Measurements from ENCODE around the gene B4GALNT3. TPM values are rescaled to one million over a fixed set of nuclear protein-coding genes. Genes with fewer than 3 reads are reported as not detected.

Gene B4GALNT3
- total RNA-seq, 2 donors from 2014 or later: 1.6 to 1.7 TPM

DNA sequence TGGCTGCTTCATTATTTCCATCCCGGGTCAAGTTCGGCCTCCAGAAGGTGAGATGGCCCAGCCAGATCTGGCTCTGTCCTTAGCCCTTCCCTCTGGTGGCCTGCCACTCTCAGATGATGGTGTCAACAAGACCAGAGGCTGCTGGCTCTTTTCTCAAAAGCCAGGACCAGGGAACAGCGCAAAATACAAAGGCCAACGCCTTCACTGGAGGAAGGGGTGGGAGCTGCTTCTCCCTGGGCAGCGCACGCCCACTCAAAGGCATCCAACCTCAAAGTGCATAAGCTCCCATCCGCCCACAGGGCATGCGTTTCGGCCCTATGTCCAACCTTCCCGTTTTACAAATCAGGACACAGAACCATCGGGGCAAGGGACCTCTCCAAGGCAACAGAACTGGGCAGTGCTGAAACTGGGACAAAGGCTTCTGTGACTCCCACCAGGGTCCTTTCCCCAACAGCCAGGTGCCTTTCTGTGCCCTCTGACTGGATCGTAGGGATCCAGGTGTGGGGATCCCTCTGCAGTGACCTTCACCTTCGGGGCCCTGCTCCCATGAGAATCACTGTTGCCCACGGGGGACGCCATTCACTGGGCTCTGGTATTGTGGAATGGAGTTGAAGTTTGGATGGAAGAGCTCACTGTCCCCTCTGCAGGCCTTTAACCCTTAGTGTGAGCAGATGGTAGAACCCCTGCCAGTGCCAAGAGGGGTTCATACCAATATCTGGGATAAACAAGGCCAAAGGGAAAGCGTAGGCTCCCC is 126.8 kb downstream of the B4GALNT3 start:
- ATAC-seq (no peak), DNase-seq (no peak)
- Mint-ChIP-seq H3K36me3 (ENCODE audit: low read depth) (no peaks in the 10 kb centered on the region), H3K4me3 (no peak overlapping the region), H3K4me1 (peaks cover 4% of the 10 kb centered on the region), H3K27me3 (no peaks in the 10 kb centered on the region), H3K27ac (no peak overlapping the region)
- no peaks in the 10 kb centered on the region for H3K9me3 ChIP-seq (ENCODE audit: control insufficient read depth, low read length, poor library complexity, severe bottlenecking)

DNA sequence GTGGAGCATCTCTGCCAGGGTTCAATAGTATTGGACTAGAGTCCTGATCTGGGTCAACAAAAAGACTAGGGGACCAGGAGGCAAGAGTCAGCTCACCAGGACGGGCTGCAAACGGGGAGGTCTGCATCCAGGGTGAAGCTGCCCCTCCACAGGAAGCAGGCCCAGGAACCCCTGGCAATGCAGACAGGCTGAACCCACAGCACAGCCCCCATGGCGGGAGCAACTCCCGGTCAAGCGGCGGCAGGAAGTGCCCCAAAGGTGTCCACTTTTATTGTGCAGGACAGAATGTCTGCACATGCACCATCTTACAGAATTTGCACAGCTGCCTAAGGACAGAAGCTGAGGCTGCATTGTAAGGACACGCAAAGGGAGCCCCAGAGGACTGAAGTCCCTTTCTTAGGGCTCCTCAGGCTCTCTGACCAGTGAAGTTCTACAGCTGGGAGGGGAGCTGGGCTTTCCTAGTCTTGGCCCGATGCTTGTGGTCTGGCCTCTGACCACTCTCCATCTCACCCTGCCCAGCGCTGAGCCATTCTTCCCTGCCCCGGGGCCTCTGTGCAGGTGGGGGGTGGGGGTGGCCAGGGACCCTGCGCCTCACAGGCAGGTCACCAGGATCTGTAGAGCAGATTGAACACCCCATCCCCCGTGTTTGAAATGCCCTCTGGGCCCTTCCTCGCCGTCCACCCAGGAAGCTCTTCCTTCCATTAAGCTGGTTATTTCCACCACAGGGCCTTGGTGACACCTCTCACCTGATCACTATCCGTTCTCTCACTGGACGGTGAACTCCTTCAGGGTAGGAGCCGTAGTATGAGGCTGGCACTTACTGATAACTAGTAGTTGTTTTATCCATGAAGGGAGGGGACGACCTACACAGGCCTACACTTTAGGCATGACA is 127.6 kb downstream of the B4GALNT3 start:
- no peak for DNase-seq
- no peak for ATAC-seq
- H3K9me3 ChIP-seq (ENCODE audit: control insufficient read depth, low read length, poor library complexity, severe bottlenecking): no peaks in the 10 kb centered on the region
- H3K4me1 Mint-ChIP-seq: peaks cover 4% of the 10 kb centered on the region
- H3K27ac Mint-ChIP-seq: no peak overlapping the region
- H3K36me3 Mint-ChIP-seq (ENCODE audit: low read depth): no peaks in the 10 kb centered on the region
- no peaks in the 10 kb centered on the region for H3K27me3 Mint-ChIP-seq
- H3K4me3 Mint-ChIP-seq: no peak overlapping the region

DNA sequence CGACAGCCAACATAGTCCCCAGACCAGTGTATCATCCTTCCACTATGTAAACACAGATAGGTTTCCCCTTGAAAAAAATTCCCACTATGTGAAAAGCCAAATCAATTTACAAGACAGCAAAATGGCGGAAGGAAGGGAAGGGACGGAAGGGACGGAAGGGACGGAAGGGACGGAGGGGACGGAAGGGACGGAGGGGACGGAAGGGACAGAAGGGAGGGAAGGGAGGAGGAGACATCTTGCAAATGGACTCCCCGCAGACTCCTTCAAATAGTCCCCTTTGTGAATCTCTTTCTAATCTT is 128.2 kb downstream of the B4GALNT3 start:
- no peak overlapping the region for H3K27ac Mint-ChIP-seq

GRCh38 chr12:588646-589045 is 128.9 kb downstream of the B4GALNT3 start:
- DNase-seq: no peak
- Mint-ChIP-seq H3K27me3 (no peaks in the 10 kb centered on the region), H3K4me1 (peaks cover 4% of the 10 kb centered on the region), H3K36me3 (ENCODE audit: low read depth) (no peaks in the 10 kb centered on the region), H3K27ac (no peak overlapping the region), H3K4me3 (no peak overlapping the region)
- no peaks in the 10 kb centered on the region for H3K9me3 ChIP-seq (ENCODE audit: control insufficient read depth, low read length, poor library complexity, severe bottlenecking)
- no peak for ATAC-seq

More for the DNA sequence above, 128.2 kb downstream of the B4GALNT3 start:
- no peak overlapping the region for H3K4me3 Mint-ChIP-seq
- DNase-seq (no peak), ATAC-seq (no peak)
- H3K27me3 Mint-ChIP-seq: no peaks in the 10 kb centered on the region
- H3K36me3 Mint-ChIP-seq (ENCODE audit: low read depth): no peaks in the 10 kb centered on the region
- H3K4me1 Mint-ChIP-seq: peaks cover 4% of the 10 kb centered on the region
- no peaks in the 10 kb centered on the region for H3K9me3 ChIP-seq (ENCODE audit: control insufficient read depth, low read length, poor library complexity, severe bottlenecking)

DNA sequence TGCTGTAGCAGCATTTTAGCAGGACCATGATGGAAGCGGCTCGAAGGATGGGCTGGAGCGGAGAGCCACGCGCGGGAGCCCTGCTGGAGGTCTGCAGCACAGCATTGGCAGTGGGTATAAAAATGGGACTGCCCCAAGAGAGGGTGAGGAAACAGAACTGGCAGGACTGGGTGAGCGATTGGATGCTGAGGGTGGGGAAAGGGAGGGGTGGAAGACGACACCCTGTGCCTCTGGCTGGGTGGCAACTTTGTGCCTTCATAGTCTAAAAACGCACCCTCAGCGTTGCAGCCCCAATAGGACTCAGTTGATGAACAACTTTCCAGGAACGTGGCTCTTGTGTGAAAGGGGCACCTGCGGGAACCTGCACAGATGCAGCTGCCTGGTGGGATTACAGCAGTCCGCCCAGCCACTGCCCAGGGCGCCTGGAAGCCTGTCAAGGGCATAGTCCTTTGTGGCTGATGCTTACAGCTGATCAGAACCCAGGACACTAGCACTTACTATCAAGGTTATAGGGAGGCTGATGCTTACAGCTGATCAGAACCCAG is 130.5 kb downstream of the B4GALNT3 start:
- no peak overlapping the region for H3K4me3 Mint-ChIP-seq
- H3K27ac Mint-ChIP-seq: peak overlapping the region; percentile 82
- no peaks in the 10 kb centered on the region for H3K27me3 Mint-ChIP-seq
- DNase-seq (no peak), ATAC-seq (no peak)
- H3K4me1 Mint-ChIP-seq: peaks cover 7% of the 10 kb centered on the region
- no peaks in the 10 kb centered on the region for H3K36me3 Mint-ChIP-seq (ENCODE audit: low read depth)
- no peaks in the 10 kb centered on the region for H3K9me3 ChIP-seq (ENCODE audit: control insufficient read depth, low read length, poor library complexity, severe bottlenecking)

DNA sequence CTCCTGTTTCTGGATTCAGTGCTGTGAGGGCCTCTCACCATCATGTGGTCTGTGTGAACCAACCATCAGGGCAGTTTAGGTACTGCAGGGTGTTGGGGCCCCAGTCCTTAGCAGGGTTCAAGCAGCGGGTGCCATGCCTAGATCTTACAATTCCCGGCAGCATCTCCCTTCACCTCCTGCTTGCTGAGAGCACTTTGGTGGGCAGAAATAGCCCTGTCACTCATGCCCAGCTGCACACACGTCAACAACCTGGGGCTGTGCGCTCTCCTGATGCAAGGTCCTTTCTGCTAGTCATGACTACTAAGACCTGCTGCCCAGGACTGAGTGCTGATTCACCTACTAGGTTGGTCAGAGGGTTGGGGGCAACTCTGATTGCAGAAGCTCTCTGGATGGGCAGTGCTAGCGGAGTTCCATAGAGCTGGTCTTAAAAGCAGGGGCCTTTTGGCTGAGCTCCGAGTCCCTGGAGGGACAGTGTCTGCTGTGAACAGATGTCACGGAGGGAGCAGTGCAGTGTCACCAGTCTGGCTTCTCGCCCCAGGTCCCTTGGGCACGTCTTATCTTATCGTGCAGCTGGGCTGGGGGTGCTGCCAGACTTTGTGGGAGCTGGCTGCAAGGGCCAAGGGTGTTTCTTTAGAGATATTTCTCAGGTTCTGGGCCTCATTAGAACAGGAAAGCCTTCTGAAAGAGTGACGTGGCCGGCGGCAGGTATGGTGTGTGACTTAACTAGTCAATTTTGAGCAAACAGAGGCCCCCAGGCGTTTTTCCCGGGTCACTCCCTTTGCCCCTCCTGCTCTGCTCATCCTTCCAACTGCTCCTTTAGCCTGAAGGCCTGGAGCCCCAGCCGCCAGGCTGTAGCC is 131.7 kb downstream of the B4GALNT3 start:
- Mint-ChIP-seq H3K4me1 (peaks cover 5% of the 10 kb centered on the region), H3K36me3 (ENCODE audit: low read depth) (no peaks in the 10 kb centered on the region), H3K27me3 (no peaks in the 10 kb centered on the region), H3K27ac (no peak overlapping the region), H3K4me3 (no peak overlapping the region)
- H3K9me3 ChIP-seq (ENCODE audit: control insufficient read depth, low read length, poor library complexity, severe bottlenecking): no peaks in the 10 kb centered on the region
- ATAC-seq: peak; percentile 46
- no peak for DNase-seq

- DNase-seq: no peak
- Mint-ChIP-seq H3K4me1 (peaks cover 5% of the 10 kb centered on the region), H3K27ac (no peak overlapping the region)
These were observed 132.3 kb downstream of the B4GALNT3 start for GRCh38 chr12:592024-592505.

DNA sequence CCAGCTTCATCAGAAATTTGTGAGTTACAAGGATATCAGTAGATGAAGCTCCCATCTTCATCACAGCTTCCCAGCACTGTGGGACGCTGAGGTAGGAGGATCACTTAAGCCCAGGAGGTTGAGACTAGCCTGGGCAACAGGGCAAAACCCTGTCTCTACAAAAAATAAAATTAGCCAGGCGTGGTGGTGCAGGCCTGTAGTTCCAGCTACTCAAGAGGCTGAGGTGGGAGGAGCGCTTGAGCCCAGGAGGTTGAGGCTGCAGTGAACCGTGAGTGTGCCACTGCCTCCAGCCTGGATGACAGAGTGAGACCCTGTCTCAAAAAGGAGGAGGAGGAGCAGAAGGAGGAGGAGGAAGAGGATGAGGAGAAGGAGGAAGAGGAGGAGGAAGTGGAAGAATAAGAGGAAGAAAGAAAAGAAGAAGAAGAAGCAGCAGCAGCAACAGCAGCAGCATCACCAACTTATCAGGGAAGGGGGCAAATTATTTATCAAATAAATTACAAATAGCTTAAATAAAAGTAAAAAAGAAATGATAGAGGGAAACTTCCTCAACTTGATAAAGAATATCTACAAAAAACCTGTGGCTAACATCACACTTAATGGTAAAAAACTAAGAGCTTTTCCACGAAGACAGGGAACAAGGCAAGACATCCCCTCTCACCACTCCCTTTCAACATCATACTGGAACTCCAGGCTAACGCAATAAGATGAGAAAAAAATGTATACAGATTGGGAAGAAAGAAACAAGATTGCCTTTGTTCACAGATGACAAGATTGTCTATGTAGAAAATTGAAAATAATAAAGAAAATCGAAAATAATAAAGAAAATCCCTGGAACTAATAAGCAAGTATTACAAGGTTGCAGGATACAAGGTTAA is 133.9 kb downstream of the B4GALNT3 start:
- DNase-seq (no peak), ATAC-seq (no peak)
- Mint-ChIP-seq H3K27me3 (no peaks in the 10 kb centered on the region), H3K4me1 (peaks cover 9% of the 10 kb centered on the region), H3K4me3 (no peak overlapping the region), H3K27ac (no peak overlapping the region), H3K36me3 (ENCODE audit: low read depth) (no peaks in the 10 kb centered on the region)
- H3K9me3 ChIP-seq (ENCODE audit: control insufficient read depth, low read length, poor library complexity, severe bottlenecking): no peaks in the 10 kb centered on the region

More at GRCh38 chr12:592024-592505, 132.3 kb downstream of the B4GALNT3 start:
- no peak for ATAC-seq
- no peaks in the 10 kb centered on the region for H3K36me3 Mint-ChIP-seq (ENCODE audit: low read depth)
- H3K27me3 Mint-ChIP-seq: no peaks in the 10 kb centered on the region
- no peaks in the 10 kb centered on the region for H3K9me3 ChIP-seq (ENCODE audit: control insufficient read depth, low read length, poor library complexity, severe bottlenecking)
- H3K4me3 Mint-ChIP-seq: no peak overlapping the region

DNA sequence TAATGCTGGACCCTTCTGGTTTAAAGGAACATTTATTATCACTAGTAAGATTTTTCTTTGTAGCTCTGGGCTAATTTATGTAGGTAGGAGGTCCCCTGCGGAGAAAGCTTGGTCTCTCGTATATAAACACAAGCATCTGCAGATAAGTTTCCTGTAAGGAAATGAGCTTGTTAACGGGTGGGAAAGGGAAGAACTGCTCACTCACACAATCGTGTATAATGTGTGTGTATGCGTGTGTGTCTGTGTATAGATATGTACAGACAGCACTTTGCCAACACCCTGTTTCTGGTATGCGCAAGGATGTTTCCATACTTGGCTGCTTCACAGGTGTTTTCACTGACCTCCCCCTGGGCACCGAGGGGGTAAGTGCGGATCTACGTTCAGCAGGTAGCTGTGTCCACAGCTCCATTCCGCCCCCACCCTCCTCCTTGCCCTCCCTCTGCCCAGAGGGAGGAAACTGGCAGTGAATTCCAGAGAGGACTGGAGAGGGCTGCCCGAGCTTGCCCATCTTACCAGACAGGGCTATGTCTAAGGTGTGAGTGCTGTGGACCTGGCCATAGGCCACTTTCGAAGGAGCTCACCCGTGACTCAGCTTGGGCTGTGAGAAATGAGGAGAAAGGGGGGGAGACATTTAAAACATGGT is 138.3 kb downstream of the B4GALNT3 start:
- Mint-ChIP-seq H3K27me3 (no peaks in the 10 kb centered on the region), H3K27ac (no peak overlapping the region), H3K4me3 (no peak overlapping the region), H3K4me1 (peaks cover 7% of the 10 kb centered on the region), H3K36me3 (ENCODE audit: low read depth) (no peaks in the 10 kb centered on the region)
- H3K9me3 ChIP-seq (ENCODE audit: control insufficient read depth, low read length, poor library complexity, severe bottlenecking): no peaks in the 10 kb centered on the region
- no peak for DNase-seq
- no peak for ATAC-seq

GRCh38 chr12:599756-600155 is 140.0 kb downstream of the B4GALNT3 start:
- DNase-seq (no peak), ATAC-seq (no peak)
- no peaks in the 10 kb centered on the region for H3K27me3 Mint-ChIP-seq
- no peak overlapping the region for H3K4me3 Mint-ChIP-seq
- H3K36me3 Mint-ChIP-seq (ENCODE audit: low read depth): no peaks in the 10 kb centered on the region
- no peaks in the 10 kb centered on the region for H3K9me3 ChIP-seq (ENCODE audit: control insufficient read depth, low read length, poor library complexity, severe bottlenecking)
- peaks cover 5% of the 10 kb centered on the region for H3K4me1 Mint-ChIP-seq
- no peak overlapping the region for H3K27ac Mint-ChIP-seq

DNA sequence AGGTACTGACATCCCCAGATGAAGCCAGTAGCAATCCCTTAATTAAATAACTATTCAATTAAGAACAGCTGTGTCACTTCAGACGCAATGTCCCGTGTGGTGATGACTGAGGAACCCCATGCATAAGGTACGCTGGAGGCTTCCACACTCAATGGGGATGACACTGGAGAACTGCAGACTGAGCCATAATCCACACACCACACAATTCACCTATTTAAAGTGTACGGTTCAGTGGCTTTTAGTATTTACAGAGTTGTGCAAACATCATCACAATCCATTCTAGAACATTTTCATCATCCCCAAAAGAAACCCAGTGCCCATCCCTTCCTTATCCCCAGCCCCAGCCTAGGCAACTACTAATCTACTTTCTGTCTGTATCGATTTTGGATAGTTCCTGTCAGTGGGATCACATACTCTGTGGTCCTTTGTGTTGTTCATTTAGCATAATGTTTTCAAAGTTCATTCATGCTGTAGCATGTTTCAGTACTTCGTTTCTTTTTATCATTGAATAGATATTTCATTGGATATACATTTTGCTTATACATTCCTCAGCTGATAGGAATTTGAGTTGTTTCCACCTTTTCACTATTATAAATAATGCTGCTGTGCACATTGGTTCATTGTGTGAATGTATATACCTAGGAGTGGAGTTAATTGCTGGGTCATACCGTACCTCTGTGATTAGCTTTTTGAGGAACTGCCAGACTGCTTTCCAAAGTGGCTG is 142.4 kb downstream of the B4GALNT3 start:
- H3K4me1 Mint-ChIP-seq: peaks cover 12% of the 10 kb centered on the region
- no peak for DNase-seq
- H3K4me3 Mint-ChIP-seq: no peak overlapping the region
- H3K27me3 Mint-ChIP-seq: no peaks in the 10 kb centered on the region
- H3K9me3 ChIP-seq (ENCODE audit: control insufficient read depth, low read length, poor library complexity, severe bottlenecking): no peaks in the 10 kb centered on the region
- ATAC-seq: no peak
- no peak overlapping the region for H3K27ac Mint-ChIP-seq
- H3K36me3 Mint-ChIP-seq (ENCODE audit: low read depth): no peaks in the 10 kb centered on the region

Data from T-helper 17 cell (primary cell).